ENCODE results near the gene LCK. TPM values are rescaled to one million over a fixed set of nuclear protein-coding genes. Genes with fewer than 3 reads are reported as not detected.

Gene LCK
- total RNA-seq = not detected

DNA sequence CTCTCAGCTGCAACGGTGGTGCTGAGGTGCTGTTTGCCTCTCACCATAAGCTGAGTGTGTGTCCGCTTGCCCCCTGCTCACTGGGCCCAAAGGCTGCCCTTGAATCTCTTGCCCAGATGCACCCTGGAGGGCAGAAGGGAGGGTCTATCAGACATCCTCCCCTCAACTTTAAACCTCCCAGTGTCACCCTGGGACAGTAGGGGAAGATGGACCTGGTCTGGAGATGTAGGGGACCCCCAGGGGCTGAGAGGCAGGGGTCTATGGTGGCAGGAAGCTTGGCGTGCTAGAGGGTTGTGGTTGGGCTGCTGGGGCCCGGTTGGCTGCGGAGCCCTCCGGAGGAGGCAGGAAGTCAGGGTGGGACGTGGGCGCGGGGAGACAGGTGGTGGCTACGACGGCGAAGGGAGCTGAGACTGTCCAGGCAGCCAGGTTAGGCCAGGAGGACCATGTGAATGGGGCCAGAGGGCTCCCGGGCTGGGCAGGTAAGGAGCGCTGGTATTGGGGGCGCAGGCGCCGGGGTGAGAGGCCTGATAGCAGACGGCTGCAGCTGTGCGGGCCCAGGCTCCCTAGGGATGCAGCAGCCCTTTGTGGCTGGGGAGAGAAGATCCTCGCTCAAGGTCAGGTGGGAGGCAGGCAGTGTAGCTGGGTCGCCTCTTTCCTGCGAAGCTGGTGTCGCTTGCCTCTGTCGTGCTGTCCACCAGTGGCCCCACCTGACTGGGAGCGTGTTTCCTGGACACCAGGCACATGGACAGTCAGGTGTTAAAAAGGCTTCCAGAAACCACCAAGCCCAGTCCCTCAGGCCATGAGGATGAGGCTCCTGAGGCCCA, at the start of gene LCK:
Gene LCK (plus strand): TSS at position 373 of the 824 bp plus-strand sequence. CDS start 23,065 bp downstream, outside the sequence.
- DNase-seq (ENCODE audit: low spot score in 2 of 2) (no peak), FAIRE-seq (no peak)

DNA sequence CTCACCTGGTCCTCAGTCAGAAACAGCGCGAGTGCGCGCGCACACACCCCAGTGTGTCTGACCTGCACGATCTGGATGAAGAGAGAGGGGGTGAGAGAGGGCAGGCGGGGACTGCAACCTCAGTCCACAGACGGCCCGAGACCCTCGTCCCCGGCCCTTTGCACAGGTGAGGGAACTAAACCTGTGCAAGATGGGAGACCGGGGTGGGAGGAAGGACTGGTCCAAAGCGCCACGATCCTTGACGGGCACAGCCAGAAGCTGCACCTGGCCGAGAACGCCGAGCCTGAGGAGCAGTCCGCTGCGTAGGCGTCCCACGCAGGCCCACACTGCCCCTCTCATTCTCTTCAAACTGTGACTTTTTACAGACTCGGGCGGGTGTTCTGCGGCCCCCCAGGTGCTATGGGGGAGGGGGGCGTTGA, 46.1 kb upstream of the LCK start:
- no peak for DNase-seq (ENCODE audit: low spot score in 2 of 2)
- FAIRE-seq = no peak

DNA sequence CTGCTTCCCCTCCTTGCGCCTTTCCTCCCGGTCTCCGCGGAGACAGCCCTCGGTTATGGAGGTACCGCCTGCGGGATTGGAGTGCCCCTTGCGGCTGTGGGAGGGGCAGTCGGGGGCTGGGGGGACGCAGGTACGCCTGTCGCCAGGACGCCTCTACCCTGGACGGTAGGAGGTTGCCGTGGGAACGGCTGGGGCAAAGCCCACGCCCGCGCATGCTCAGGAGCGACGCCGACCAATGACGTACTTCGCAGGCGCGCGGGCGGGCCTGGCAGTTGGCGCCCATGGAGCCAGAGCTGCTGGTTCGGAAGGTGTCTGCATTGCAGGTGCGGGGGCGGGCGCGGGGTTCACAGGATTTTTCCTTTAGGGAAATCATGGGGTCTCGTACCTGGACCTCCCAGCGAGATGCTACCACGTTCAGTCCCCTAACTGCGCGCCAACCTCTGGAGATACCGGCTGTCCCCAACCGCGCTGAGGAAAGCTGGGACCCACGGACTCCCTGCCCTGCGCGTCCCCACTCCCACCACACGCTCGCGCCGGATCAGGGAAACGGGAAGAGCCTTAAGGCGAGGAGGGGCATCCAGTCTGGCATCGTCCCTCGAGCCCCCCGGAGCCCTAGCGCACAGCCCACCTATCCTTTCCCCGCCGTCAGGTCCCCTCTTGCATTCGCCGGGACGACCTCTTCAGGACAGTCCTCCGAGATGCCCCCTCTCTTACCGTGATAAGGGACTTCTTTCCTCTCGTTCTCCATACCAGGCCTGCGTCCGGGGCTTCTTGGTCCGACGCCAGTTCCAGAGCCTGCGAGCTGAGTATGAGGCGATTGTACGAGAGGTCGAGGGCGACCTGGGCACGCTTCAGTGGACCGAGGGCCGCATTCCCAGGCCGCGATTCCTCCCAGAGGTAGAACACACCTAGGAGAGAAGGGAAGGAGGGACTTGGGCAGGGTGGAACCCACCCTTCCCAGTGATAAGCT, 45.4 kb upstream of the LCK start, which contains the start of gene IQCC:
Gene IQCC (plus strand): TSS at position 271 of the 970 bp plus-strand sequence. CDS start 11 bp downstream, at position 282.
- FAIRE-seq = no peak
- peak; percentile 83 to 95 for DNase-seq (ENCODE audit: low spot score in 2 of 2)

DNA sequence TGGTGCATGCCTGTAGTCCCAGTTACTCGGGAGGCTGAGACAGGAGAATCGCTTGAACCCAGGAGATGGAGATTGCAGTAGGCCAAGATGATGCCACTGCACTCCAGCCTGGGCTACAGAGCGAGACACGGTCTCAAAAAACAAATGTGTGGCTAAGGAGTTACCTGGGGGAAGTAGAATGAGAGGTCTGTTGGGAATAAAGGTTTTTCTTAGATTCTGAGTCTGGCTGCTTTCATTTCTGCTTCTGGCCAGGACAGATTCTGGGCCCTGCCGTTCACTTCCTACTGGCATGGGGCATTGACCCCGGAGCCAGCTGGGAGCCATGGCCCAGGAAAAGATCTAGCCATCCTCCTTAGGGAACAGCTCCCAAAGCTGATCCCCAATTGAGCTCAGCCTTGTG, 42.6 kb upstream of the LCK start:
- DNase-seq (ENCODE audit: low spot score in 2 of 2) = no peak
- FAIRE-seq = no peak

DNA sequence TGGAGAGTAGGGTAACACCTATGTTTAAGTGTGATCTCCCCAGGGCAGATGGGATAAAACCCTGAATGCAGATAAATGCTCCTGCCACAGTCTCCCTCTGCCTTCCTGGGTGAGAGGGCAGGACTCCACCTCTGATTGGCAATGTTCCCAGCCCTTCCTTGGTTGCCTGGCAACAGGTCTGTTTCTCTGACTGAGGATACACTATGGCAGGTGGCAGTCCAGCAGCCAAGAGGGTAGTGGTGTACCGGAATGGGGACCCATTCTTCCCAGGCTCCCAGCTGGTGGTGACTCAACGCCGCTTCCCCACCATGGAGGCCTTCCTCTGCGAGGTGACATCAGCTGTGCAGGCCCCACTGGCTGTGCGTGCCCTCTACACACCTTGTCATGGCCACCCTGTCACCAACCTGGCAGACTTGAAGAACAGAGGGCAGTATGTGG, 42.2 kb upstream of the LCK start, which contains the start of gene DCDC2B:
Gene DCDC2B (plus strand): TSS at position 199 of the 438 bp plus-strand sequence. CDS start 5 bp downstream, at position 204.
- FAIRE-seq = no peak

DNA sequence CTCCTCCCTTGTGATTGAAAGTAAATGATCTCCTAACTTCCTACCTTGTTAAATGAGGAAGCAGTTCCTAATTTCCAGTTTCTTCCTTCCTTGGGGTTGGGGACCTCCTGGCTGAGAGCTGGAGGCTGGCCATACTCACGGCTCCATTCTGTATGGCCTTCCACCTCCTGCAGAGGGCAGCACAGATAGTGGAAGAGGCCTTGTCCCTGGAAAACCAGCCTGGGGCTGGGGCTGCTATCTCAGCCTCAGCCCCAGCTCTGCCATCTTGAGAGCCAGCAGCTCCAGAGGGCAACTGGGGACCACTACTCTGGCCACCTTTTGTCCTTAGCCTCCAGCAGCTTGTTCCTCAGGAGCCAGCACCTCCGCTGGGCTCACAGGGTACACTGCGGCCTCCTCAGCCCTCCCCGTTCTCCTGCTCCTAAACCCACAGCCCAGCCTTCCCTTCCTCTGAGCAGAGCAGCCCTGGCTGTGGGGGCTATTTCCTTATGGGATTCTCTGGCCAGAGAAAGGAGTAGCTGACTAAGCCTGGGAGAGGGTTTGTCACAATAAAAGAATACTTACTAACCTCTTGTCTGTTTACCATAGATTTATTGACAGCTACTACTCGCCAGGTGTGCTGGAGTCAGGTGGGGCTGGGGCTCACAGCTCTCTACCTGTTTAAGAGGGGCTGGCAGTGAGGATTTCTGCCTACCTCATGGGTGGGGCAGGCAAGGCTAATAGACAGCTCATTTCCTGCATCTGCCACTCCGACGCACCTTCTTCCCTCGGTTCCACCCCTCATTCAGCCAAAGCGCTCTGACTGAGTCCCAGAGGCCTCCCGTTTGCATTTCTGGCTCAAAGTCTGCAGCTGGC, 35.2 kb upstream of the LCK start:
- FAIRE-seq = no peak
- peak in 1 of 2 donors; percentile 67 for DNase-seq (ENCODE audit: low spot score in 2 of 2)

More for the DNA sequence above, 42.2 kb upstream of the LCK start, which contains the start of gene DCDC2B:
- no peak for DNase-seq (ENCODE audit: low spot score in 2 of 2)

DNA sequence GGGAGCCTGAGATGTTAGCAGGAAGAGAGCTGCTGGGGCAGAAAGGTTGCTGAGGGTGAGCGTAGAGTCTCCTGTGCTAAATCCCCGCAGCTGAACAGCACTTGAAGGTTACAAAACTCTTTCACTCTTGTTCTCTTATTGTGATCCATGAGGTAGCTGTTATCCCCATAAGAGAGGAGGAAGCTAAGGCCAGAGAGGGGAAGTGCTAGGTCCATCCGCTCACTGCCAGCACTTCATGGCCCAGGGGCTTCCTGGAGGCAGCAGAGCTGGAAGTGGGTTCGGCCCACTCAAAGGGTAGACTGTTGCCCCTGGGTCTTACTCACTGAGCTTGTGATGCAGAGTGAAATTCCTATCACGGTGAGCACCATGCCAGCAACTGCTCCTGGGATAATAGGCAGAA, 34.5 kb upstream of the LCK start:
- FAIRE-seq (no peak), DNase-seq (ENCODE audit: low spot score in 2 of 2) (no peak)

DNA sequence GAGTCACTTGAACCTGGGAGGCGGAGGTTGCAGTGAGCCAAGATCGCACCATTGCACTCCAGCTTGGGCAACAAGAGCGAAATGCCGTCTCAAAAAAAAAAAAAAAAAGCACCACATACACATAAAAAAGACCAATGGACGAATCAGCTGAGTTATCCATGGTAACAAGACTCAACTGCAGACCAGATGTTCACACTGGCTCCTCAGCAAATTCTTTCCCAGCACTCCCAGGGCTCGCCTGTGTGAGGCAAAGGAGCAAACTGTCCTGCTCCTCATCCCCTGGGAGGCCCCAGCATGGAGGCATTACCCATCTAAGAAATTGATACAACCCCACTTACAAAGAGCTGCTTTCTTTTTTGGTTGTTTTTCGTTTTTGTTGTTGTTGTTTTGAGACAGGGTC, 32.0 kb upstream of the LCK start:
- no peak for FAIRE-seq
- DNase-seq (ENCODE audit: low spot score in 2 of 2) = no peak

DNA sequence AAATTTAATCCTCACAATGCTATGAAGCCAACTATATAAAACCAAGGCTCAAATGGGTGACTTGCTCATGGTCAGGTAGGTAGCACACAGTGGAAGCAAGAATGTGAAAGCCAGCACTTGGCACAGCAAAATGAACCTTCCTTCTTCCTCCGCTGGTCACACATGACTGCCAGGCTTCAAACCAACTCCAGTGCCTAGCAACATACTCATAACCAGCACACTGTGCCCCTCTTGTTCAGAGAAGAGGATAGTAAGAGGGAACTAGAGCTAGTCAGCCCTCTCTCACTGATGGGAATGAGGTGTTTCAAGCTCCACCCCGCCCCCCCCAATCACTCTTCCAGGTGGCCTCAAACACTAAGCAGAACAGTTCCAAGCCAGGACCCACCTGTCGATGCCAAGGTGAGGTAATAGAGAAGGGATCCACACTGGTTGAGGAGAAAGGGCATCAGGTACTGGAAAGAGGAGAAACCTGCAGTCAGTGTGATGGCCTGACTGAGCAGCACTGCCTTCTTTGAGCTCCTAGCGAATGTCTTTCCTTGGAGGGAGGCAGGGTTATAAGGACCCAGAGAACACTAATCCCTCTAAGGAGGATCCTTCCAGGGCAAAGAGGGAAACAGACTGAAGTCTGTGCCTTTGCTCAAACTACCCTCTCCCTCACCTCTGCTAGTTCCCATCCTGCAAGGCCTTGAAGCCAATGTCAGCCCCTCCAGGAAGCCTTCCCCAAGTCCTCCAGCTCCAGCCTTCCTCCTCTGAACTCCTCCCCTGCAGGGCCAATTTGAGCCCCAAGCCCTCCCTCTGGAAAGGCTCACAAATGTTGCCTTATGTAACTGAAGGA, 30.1 kb upstream of the LCK start:
- FAIRE-seq (no peak), DNase-seq (ENCODE audit: low spot score in 2 of 2) (no peak)

DNA sequence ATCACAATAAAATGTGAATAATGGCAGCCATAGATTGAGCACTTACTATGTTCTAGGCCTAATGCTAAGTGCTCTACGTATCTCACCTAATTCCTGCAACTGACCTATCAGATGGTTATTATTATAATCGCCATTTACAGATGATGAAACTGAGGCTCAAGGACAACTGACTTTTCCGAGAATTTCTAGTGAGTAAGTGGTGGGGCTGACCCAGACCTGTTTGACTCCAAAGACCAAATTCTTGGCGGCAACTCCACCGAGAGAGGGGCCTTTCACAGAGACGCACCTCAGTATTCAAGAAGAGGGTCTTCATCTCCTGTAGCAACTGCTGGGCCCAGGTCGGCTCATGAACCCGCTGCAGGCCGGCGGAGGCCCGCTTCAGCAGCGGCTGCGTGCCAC, 29.5 kb upstream of the LCK start:
- no peak for FAIRE-seq
- no peak for DNase-seq (ENCODE audit: low spot score in 2 of 2)

DNA sequence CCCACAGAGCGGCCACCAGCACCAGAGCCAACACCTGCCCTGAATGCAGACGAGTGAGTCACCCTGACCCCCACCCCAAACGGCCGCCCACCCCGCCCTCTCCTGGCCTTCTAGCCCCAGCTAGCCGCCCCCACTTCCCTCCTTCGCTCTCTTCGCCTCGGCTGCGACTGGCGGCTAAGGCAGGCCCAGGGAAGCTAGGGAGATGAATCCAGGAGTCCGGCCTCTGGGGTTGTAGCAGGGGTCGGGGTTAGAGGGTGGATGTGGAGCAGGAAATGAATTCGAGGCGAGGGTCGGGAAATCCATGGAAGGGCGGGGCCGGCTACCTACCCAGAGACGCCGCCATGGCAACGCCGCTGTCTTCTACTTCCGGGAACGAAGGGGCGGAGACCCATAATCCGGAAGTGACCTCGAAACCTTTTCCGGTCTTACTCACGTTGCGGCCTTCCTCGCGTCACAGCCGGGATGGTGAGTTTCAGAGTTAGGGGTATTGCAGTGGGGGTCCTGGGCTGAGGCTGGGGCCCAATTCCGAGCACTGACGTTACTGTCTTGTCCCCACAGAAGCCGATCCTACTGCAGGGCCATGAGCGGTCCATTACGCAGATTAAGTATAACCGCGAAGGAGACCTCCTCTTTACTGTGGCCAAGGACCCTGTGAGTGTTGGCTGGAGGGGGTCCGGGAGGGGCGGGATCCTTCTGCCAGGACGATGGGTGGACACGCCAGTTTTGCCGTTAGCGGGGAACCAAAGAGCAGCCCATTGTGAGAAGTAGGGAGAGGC, 28.9 kb upstream of the LCK start, which contains the start of the genes EIF3I and TMEM234:
Gene EIF3I (plus strand): TSS at position 428 of the 776 bp plus-strand sequence. CDS start 35 bp downstream, at position 463.
Gene TMEM234 (minus strand): TSS at position 374 of the 776 bp plus-strand sequence. CDS start 31 bp downstream, at position 343.
- DNase-seq (ENCODE audit: low spot score in 2 of 2) (peak; percentile 86 to 97), FAIRE-seq (no peak)

DNA sequence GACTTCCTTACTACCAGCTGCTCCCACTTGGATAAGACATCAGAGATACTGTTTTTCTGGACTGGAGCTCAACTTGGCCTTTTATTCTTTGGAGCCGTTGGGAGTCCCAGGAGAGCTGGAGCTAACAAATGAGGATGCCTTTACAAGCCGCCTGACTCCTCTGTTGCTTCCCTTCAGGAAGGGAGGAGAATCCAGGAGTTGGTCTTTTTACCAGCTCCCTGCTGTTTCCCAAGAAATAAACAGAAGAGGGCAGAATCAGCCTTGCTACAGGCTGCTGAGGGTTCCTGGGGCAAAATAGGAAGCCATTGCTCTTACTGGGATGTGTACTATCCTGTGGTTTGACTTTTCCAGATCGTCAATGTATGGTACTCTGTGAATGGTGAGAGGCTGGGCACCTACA, 27.4 kb upstream of the LCK start:
- DNase-seq (ENCODE audit: low spot score in 2 of 2) (no peak), FAIRE-seq (no peak)

DNA sequence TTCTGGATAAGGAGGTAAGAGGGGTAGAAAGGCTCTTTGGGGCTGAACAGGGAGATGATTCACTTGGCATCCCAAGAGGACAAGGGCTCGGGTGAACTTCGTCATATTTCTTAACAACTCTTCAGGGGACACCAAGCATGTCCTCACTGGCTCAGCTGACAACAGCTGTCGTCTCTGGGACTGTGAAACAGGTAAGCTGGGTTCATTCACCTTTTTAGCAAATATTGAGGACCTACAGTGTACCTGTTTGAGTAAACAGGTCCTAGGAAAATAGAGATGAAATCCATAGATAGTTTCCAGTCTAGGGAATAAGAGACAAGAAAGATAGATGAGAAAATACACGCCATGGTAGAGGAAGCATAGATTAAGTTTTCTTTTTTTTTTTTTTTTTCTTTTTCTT, 26.8 kb upstream of the LCK start:
- FAIRE-seq (no peak), DNase-seq (ENCODE audit: low spot score in 2 of 2) (no peak)

DNA sequence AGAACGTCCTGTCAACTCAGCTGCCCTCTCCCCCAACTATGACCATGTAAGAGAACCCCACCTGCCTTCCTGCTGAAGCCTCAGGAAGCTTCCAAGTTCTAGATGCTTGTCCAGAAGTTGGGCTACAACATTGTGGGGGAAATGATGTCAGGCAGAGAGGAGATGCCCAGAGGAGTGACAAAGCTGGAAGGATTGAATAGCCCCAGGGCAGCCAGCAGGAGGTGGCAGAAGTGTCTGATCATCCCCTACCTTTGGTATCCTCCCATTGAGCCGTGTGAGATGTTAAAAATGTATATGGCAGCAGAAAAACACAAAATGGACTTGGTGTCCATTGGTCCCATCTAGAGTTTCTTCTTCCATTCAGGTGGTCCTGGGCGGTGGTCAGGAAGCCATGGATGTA, 22.3 kb upstream of the LCK start:
- no peak for FAIRE-seq
- DNase-seq (ENCODE audit: low spot score in 2 of 2) = no peak

DNA sequence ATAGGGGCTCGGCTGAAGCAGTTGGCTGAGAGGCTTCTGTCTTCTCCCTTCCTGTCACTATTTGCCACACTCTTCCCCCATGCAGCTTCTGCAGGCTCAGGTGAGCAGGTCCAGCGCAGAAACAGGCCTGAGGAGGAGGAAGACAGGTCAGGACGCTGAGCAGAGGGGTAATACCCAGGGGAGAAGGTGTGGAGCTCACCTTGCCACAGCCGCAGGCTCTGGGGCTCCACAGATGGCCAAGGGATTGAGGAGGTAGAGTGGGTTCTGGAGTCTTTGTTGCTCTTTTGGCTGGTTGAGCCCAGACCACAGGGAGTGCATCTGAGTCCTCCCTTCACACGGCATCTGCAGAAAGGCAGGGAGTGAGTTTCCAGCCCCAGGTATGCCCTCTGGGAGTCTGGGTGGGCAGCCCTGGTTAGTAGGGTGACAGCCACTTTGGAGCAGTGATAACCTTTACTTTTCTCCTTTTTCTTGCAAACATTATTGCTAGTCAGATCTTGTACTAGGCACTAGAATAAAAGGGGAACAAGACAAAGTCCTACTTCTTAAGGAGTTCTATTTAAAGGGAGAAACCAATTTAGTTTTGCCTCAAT, 19.1 kb upstream of the LCK start:
- no peak for FAIRE-seq
- no peak for DNase-seq (ENCODE audit: low spot score in 2 of 2)

DNA sequence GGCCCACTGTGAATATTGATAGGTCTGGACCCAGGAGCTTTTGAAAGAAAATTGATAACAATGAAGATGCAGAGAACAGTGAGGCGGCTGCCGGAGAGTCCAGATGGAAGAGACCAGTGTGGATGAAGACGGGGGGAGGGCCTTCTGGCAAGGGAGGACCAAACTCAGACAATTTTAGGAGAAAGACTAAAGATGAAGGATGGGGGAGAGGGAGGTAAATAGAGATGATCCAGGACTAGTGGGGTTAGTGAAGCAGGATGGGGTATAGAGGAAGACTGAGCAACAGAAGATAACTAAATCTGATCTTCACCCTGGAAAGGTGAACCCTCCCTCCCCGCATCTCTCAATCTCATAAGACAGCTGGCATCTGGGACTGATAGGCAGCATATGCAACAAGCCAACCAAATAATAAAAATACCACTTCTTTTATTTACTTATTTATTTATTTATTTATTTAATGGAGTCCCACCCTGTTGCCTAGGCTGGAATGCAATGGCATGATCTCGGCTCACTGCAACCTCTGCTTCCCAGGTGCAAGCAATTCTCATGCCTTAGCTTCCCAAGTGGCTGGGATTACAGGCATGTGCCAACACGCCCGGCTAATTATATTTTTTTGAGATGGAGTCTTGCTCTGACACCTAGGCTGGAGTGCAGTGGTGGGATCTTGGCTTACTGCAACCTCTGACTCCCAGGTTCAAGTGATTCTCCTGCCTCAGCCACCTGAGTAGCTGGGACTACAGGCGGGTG, 18.3 kb upstream of the LCK start:
- no peak for FAIRE-seq
- no peak for DNase-seq (ENCODE audit: low spot score in 2 of 2)

DNA sequence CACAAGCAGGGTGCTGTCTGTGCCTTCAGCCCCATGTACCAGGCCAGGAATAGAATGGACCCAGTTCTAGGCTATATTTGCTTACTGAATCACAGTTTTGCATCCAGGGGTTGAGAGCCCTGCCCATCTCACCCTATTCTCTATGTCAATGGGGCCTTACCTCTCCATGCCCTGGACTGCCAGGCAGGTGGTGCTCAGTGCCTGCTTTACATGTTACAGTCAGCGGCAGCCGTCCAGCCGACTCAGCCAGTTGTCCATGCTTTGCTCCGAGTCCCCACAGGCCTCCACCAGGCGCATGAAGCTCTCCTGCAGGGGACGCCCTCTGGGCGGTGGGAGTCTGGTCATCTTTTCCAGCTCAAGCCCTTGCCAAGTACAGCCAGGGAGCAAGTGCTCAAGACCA, 16.3 kb upstream of the LCK start:
- no peak for FAIRE-seq
- no peak for DNase-seq (ENCODE audit: low spot score in 2 of 2)

Data from frontal cortex (tissue), 4 donors.